NCI-H1930 (cell line): ENCODE measurements around the gene EFL1.

Experiments
- DNase-seq, 2 experiments: peaks; one replicate each; lab custom pipeline; 2025; lab: John Stamatoyannopoulos, UW

The EFL1 gene

DNA sequence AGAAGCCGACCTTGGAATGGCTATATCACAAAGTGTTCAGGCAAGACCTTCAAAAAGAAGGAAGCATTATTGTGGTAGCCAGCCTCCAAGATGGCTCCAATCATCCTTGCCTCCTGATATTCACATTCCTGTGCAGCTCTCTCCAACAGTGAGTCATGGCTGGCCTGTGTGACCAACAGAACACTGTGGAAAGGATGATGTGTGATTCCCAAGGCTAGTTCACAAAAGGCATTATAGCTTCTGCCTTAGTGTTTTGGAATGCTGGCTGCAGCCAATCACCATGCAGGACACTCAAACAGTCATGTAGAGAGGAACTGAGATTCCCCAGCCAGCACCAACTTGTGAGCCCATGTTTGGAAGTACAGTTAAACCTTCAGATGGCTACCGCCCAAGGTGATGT lies 102.6 kb downstream of the EFL1 start:
- no peak for DNase-seq

DNA sequence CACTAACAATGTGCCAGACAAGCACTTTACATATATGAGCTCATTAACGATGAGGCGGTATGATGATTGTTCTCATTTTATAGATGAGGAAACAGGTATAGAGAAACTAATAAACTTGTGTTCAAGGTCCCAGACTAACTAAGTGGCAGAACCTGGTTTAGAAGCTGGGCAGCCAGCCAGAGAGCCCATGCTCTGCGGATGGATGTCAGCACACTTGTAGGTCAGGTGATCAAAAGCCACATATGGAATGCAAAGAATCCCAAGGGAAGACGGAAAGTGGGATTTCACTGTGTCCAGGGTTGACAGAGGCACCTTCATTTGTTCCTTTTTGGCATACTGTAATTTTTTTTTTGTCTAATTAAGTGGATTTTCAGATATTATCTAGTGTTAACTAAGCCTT lies 103.7 kb downstream of the EFL1 start:
- no peak for DNase-seq

DNA sequence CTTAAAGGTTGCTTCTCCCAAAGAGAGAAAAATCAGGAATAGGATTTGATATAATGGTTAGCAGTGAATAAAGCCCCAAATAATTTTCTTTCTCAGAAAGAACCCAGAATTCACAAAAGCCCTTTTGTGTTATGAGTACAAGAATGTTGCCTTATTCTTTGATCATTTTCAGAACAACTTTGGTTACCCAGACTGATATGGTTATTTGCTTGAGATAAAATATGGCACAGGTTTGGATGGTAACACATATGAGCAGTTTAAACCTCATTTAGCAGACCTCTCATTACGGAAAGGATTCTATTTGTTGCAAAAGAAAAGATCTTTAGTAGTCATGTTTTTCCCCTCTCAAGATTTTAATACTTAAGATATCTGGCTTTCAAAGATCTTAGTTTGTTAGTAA lies 111.9 kb downstream of the EFL1 start:
- no peak for DNase-seq

DNA sequence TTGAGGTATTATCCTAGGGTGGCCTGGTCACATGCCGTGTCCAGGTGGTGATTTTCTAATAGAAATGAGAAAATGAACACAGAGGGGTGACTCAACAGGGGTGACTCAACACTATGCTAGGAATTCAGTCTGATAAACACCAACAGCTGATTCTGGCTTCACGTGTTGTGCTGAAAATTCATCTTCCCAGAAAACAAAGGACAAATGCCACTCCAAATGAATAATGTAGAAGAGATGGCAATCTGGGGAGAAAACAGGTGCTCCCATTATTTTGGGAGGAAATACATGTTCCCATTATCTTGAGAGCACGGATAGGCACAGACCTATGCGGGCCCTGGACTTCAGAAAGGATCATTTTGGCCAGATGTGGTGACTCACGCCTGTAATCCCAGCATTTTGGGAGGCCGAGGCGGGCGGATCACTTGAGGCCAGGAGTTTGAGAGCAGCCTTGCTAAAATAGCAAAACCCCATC lies 115.5 kb downstream of the EFL1 start:
- DNase-seq: no peak

- DNase-seq: no peak
Measured at GRCh38 chr15:82146576-82146975, 116.0 kb downstream of the EFL1 start.

DNA sequence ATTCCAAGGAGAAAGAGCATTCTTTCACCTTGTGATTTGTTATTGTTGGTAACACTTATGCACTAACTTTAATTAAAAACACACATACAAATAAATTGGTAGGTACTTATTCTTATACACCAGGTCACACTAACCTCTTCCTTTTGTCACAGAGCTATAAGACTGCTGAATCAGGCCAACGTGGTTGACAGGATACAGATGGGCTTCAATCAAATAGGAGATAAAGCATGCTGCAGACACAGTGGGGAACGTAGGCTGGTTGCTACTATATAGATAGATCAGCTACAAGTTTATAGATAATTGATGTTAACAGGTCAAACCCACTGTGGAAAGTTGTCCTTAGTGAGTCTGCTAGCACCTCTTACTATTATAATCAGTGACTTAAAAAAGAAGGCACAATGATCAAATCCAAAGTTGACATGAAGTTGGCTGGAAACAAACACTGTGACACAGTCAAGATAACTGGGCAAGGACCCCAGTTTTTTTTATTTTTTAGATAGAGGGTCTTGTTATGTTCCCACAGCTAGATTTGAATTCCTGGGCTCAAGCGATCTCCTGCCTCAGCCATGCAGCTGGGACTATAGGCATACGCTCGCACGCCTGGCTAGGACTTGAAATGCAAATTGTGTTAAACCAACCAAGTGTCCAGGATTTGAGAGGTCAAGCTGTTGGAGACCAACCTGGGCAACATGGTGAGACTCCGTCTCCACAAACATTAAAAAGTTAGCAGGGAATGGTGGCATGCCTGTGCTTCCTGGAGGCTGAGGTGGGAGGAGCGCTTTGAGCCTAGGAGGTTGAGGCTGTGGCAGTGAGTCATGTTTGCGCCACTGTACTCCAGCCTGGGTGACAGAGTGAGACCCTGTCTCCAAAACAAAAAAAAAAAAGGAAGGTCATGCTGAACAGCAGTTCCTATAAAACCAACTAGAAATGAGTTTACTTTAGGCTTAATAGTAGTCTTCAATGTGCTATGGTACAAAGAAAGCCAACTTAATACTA lies 118.8 kb downstream of the EFL1 start:
- DNase-seq: no peak

GRCh38 chr15:82140886-82141285 lies 121.6 kb downstream of the EFL1 start:
- DNase-seq: no peak

GRCh38 chr15:82139823-82140268 lies 122.7 kb downstream of the EFL1 start:
- no peak for DNase-seq

- no peak for DNase-seq
Measured at GRCh38 chr15:82138306-82138705, 124.2 kb downstream of the EFL1 start.

DNA sequence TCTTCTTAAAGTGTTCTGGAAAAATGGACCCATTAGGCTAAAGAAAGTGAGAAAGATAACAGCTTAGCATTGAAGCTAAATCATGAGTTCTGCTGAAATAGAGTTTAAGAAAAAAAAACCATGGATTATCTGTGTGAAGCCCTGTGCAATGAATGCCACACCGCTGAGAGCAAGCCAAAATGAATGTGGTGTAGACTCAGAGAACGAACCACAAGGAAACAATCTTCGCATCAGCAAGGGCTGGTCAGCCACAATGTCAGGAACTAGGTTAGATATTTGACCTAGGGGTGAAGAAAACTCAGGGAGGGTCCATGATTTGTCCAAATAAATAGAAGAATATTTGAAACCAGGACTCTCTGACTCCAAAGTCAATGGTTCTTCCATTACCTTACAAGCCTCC lies 125.3 kb downstream of the EFL1 start:
- DNase-seq: no peak

GRCh38 chr15:82136120-82136519 lies 126.4 kb downstream of the EFL1 start:
- no peak for DNase-seq

DNA sequence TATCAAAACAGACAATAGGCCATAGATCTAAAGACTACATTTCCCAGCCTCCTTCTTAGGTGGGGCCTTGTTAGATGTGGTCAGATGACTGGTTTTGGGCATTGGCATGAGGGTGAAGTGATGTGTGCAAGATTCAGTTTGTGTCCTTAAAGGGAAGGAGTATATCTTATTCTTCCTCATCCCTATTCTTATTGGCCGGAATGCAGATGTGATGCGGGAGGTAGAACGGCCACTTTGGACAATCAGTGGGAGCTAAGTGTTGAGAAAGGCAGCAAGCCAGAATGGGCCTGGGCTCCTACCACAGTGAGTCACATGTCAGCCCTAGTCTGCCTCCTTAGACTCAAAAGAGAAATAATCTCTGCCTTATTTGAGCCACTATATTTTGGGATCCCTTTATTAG lies 126.9 kb downstream of the EFL1 start:
- DNase-seq: no peak

- no peak for DNase-seq
Measured at GRCh38 chr15:82134461-82134860, 128.1 kb downstream of the EFL1 start.

- no peak for DNase-seq
Measured at GRCh38 chr15:82133251-82133650, 129.3 kb downstream of the EFL1 start.

DNA sequence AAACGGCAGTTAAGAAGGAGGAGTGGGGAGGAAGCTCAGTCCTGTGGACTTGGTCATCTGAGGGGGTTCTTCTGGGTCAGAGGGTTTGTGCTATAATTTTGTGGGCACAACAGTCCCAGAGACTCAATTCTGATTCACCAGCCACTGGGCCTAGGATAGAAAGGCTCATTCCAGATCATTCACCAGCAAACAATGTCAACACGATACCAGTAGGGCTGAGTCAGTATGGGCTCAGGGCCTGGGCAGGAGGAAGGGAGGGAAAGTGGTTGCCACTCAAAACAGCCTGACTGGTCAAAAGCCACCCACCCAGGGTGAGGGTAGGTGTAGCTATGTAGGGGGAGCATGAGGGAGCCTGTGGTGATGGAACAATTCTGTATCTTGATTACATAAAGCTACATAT lies 129.8 kb downstream of the EFL1 start:
- no peak for DNase-seq

GRCh38 chr15:82132096-82132495 lies 130.4 kb downstream of the EFL1 start:
- no peak for DNase-seq

- no peak for DNase-seq
Measured at GRCh38 chr15:82130248-82130647, 132.3 kb downstream of the EFL1 start.

- DNase-seq: no peak
Measured at GRCh38 chr15:82129761-82130160, 132.8 kb downstream of the EFL1 start.

DNA sequence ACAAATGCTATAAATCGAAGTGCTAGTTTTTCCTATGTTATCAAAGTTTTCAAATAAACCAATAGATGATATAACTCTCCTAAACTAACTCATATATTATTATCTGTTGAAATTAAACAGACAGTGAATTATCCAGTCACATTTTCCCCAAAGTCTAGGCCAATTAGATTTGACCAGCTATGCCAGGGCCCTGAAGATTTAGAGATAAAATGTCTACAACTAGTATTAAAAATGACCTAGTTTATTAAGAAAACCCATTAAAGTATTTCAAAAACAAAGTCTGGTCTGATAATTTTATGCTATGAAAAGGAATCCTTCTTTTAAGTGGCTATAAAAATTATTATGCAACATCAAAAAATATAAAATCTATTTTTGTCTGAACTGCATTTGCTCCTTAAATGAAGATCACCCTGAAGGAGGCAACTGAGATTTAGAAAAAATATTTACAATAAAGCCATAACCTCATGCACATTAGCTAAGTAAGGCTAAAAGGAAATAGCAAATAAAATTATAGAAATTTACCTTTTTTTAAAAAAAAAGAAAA lies 133.3 kb downstream of the EFL1 start:
- DNase-seq: no peak

GRCh38 chr15:82128401-82129148 lies 134.0 kb downstream of the EFL1 start:
- no peak for DNase-seq

DNA sequence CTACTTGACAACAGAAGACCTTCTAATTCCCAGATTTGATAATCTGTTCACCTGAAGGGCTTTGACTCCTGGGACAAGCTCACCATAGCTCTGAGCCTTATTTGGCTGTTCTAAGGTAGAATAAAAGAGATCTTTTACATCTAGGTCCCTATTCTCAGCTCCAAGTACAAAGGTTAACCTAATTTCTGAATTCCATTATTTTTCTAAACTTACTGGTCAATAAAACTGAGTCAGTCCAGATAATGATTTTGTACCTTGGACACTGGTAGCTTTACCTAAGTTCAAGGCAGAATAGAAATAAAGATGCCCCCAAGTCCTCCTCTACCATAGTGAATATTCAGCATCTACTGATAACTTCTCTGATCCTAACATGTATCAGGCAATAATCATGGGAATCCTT lies 135.0 kb downstream of the EFL1 start:
- no peak for DNase-seq

GRCh38 chr15:82126346-82126745 lies 136.2 kb downstream of the EFL1 start:
- DNase-seq: no peak
